Thyroid gland (tissue), 4 donors: ENCODE measurements around the gene CDH4. TPM values are rescaled to one million over a fixed set of nuclear protein-coding genes. Genes with fewer than 3 reads are reported as not detected.

Experiments used
- DNase-seq, 2 donors: peaks; one replicate each; pipeline ENCODE4 v3.0.0-alpha.2; 2019
- H3K27ac ChIP-seq, 3 donors: fragments of 200-600 bp; sonication (generic); 1 replicate in 2 of 3; 2 replicates in 1 of 3; pipeline ENCODE4 v1.5.1; 2016 to 2019; ENCODE audit warnings: mild to moderate bottlenecking in 1 of 3, moderate library complexity in 1 of 3
- H3K27me3 ChIP-seq: fragments of 200-600 bp; sonication (generic); one replicate; pipeline ENCODE4 v1.5.1; 2019
- H3K36me3 ChIP-seq, 2 donors: fragments of 200-600 bp; sonication (generic); one replicate each; pipeline ENCODE4 v1.5.1; 2016 to 2019
- H3K4me1 ChIP-seq, 2 donors: fragments of 200-600 bp; sonication (generic); one replicate each; pipeline ENCODE4 v1.5.1; 2017 to 2019
- H3K4me3 ChIP-seq, 3 donors: fragments of 200-600 bp; sonication (generic); replicated peaks in 1 of 3; 1 replicate in 2 of 3; 2 replicates in 1 of 3; pipeline ENCODE4 v1.5.1; 2016; ENCODE audit warnings: mild to moderate bottlenecking in 1 of 3
- H3K9me3 ChIP-seq: fragments of 200-600 bp; sonication (generic); one replicate; pipeline ENCODE4 v1.5.1; 2017
- CTCF ChIP-seq, 6 experiments: fragments of 200-600 bp in 3 of 6; fragments of 450-650 bp in 3 of 6; sonication (generic) in 3 of 6; IDR thresholded peaks; one replicate each; pipeline ENCODE4 v1.5.1; 2016 to 2019; ENCODE audit warnings: antibody characterized with exemption in 6 of 6, mild to moderate bottlenecking in 2 of 6, inconsistent platforms in 1 of 6, moderate library complexity in 1 of 6
- POLR2A ChIP-seq, 2 donors: fragments of 450-650 bp; IDR thresholded peaks; one replicate each; pipeline ENCODE4 v1.6.1; 2017; ENCODE audit warnings: antibody characterized with exemption in 2 of 2, mild to moderate bottlenecking in 2 of 2, moderate library complexity in 1 of 2
- WGBS, 2 donors: methylation state at CpG; one replicate each; pipeline ENCODE4 v1.1.5; 2017; 5-methylcytosine and 5-hydroxymethylcytosine counted together
- intact Hi-C: fragments of 100-400 bp; cut with DNase I; formaldehyde crosslinking; loops from one replicate; pipeline ENCODE4 v1.15.1; 2023
- total RNA-seq, 4 donors: library from RNA; depleted of rRNA; stranded (reverse); fragments of >200 nt; gene quantifications; one replicate each; pipeline ENCODE4 v1.2.3, GENCODE V29; 2016

The CDH4 gene
- total RNA-seq, 4 donors from 2014 or later: 0.22 to 0.29 (median 0.29) TPM; not detected in 1

- intact Hi-C loops: no loop called here
- DNase-seq: no peak
- 86 to 91% methylated on average over 6 to 7 of the region's 10 CpGs for WGBS, 2 donors
- Histone ChIP-seq H3K9me3 (no peaks in the 10 kb centered on the region), H3K27ac (no peak overlapping the region), H3K27me3 (no peaks in the 10 kb centered on the region), H3K4me1 (no peaks in the 10 kb centered on the region), H3K4me3 (no peak overlapping the region), H3K36me3 (no peaks in the 10 kb centered on the region)
- TF ChIP-seq CTCF (IDR thresholded peaks at IDR 0.05) (no peak), POLR2A (IDR thresholded peaks at IDR 0.05) (no peak)
These were observed 427.4 kb downstream of the CDH4 start for GRCh38 chr20:61679473-61679872.

- Histone ChIP-seq H3K27me3 (no peaks in the 10 kb centered on the region), H3K4me3 (no peak overlapping the region), H3K27ac (no peak overlapping the region), H3K4me1 (no peaks in the 10 kb centered on the region), H3K9me3 (no peaks in the 10 kb centered on the region), H3K36me3 (no peaks in the 10 kb centered on the region)
- WGBS, 2 donors: 75 to 83% methylated on average over 3 to 7 of the region's 7 CpGs
- DNase-seq: no peak
- intact Hi-C loops: no loop called here
- TF ChIP-seq POLR2A (IDR thresholded peaks at IDR 0.05) (no peak), CTCF (IDR thresholded peaks at IDR 0.05) (no peak)
These were observed 428.0 kb downstream of the CDH4 start for GRCh38 chr20:61680096-61680495.

- H3K27ac ChIP-seq: no peak overlapping the region
- TF ChIP-seq POLR2A (IDR thresholded peaks at IDR 0.05) (no peak), CTCF (IDR thresholded peaks at IDR 0.05) (no peak)
- H3K4me3 ChIP-seq: no peak overlapping the region
- no peaks in the 10 kb centered on the region for H3K4me1 ChIP-seq
- H3K9me3 ChIP-seq: no peaks in the 10 kb centered on the region
- 75 to 79% methylated on average over 5 of the region's 5 CpGs for WGBS, 2 donors
- no peaks in the 10 kb centered on the region for H3K27me3 ChIP-seq
- DNase-seq: no peak
- intact Hi-C loops: no loop called here
- no peaks in the 10 kb centered on the region for H3K36me3 ChIP-seq
These were observed 430.3 kb downstream of the CDH4 start for GRCh38 chr20:61682114-61682995.

GRCh38 chr20:61682996-61683681, 431.1 kb downstream of the CDH4 start:
- Histone ChIP-seq H3K27ac (no peak overlapping the region), H3K27me3 (no peaks in the 10 kb centered on the region), H3K4me3 (no peak overlapping the region), H3K9me3 (no peaks in the 10 kb centered on the region), H3K4me1 (no peaks in the 10 kb centered on the region), H3K36me3 (no peaks in the 10 kb centered on the region)
- intact Hi-C loops: no loop called here
- no peak for DNase-seq
- 72 to 77% methylated on average over 16 to 20 of the region's 20 CpGs for WGBS, 2 donors
- TF ChIP-seq POLR2A (IDR thresholded peaks at IDR 0.05) (no peak), CTCF (IDR thresholded peaks at IDR 0.05) (no peak)

GRCh38 chr20:61683721-61684120, 431.7 kb downstream of the CDH4 start:
- TF ChIP-seq CTCF (IDR thresholded peaks at IDR 0.05) (no peak), POLR2A (IDR thresholded peaks at IDR 0.05) (no peak)
- Histone ChIP-seq H3K4me3 (no peak overlapping the region), H3K9me3 (no peaks in the 10 kb centered on the region), H3K4me1 (no peaks in the 10 kb centered on the region), H3K27ac (no peak overlapping the region), H3K27me3 (no peaks in the 10 kb centered on the region), H3K36me3 (no peaks in the 10 kb centered on the region)
- no peak for DNase-seq
- WGBS, 2 donors: 28 to 37% methylated on average over 6 of the region's 6 CpGs
- intact Hi-C loops: no loop called here
